ENCODE data around the gene AK9.

DNA sequence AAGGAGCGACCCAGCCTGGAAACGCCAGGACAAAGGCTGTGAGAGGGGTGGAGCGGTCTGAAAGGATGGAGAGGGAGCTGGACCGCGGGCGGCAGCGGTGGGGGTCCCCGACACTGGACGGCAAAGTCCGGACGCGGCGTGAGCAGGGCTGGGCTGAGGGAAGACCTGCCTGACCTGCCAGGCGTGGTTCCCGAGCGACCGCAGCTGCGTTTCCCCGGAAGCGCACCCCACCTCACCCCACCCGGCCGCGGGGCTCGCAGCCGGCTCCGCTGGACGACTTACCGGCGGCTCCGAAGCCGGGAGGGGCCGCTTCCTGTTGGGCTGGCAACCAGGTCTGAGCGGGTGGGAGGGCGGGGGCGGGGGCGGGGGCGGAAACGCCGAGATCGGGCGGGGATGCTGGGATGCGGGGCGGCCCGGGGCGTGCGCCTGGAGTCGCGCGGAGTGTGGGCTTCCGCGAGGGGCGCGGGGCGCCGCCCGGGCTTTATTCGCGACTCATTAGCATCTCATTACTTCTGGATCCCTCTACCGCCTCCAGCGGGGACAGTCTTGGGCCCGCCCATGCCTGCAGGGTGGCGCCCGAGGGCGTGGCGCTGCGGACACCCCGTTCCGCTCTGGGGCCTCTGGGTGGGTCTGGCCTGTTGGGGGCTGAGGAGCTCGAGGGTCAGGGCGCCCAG, 235.4 kb downstream of the AK9 start, which contains the start of gene MICAL1:
- TF ChIP-seq, protein P1, sequence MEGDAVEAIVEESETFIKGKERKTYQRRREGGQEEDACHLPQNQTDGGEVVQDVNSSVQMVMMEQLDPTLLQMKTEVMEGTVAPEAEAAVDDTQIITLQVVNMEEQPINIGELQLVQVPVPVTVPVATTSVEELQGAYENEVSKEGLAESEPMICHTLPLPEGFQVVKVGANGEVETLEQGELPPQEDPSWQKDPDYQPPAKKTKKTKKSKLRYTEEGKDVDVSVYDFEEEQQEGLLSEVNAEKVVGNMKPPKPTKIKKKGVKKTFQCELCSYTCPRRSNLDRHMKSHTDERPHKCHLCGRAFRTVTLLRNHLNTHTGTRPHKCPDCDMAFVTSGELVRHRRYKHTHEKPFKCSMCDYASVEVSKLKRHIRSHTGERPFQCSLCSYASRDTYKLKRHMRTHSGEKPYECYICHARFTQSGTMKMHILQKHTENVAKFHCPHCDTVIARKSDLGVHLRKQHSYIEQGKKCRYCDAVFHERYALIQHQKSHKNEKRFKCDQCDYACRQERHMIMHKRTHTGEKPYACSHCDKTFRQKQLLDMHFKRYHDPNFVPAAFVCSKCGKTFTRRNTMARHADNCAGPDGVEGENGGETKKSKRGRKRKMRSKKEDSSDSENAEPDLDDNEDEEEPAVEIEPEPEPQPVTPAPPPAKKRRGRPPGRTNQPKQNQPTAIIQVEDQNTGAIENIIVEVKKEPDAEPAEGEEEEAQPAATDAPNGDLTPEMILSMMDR (IDR thresholded peaks at IDR 0.05; ENCODE audit: low read depth, low read length, missing input control): peak; percentile 19
- TF ChIP-seq RAD21 (IDR thresholded peaks at IDR 0.05): no peak
- TF ChIP-seq MAX (IDR thresholded peaks at IDR 0.05): no peak
- TF ChIP-seq, protein P2, sequence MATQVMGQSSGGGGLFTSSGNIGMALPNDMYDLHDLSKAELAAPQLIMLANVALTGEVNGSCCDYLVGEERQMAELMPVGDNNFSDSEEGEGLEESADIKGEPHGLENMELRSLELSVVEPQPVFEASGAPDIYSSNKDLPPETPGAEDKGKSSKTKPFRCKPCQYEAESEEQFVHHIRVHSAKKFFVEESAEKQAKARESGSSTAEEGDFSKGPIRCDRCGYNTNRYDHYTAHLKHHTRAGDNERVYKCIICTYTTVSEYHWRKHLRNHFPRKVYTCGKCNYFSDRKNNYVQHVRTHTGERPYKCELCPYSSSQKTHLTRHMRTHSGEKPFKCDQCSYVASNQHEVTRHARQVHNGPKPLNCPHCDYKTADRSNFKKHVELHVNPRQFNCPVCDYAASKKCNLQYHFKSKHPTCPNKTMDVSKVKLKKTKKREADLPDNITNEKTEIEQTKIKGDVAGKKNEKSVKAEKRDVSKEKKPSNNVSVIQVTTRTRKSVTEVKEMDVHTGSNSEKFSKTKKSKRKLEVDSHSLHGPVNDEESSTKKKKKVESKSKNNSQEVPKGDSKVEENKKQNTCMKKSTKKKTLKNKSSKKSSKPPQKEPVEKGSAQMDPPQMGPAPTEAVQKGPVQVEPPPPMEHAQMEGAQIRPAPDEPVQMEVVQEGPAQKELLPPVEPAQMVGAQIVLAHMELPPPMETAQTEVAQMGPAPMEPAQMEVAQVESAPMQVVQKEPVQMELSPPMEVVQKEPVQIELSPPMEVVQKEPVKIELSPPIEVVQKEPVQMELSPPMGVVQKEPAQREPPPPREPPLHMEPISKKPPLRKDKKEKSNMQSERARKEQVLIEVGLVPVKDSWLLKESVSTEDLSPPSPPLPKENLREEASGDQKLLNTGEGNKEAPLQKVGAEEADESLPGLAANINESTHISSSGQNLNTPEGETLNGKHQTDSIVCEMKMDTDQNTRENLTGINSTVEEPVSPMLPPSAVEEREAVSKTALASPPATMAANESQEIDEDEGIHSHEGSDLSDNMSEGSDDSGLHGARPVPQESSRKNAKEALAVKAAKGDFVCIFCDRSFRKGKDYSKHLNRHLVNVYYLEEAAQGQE (IDR thresholded peaks at IDR 0.05): no peak
- TF ChIP-seq EGR1 (IDR thresholded peaks at IDR 0.05; ENCODE audit: low read depth in 2 of 2): no peak
- no peak for TF ChIP-seq ATF3 (IDR thresholded peaks at IDR 0.05)
- no peak for TF ChIP-seq TAF1 (conservative IDR thresholded peaks at IDR 0.05)
- TF ChIP-seq ZBTB33 (IDR thresholded peaks at IDR 0.05): no peak
- TF ChIP-seq YY1 (IDR thresholded peaks at IDR 0.05): no peak
